ENCODE measurements around the gene PTMS.

GRCh38 chr12:6751767-6752166, 14.4 kb upstream of the PTMS start:
- no peak for TF ChIP-seq ZNF121 (CRISPR knock-in tag; conservative IDR thresholded peaks at IDR 0.05)
- TF ChIP-seq RUNX1 (IDR thresholded peaks at IDR 0.05; ENCODE audit: low read depth) = no peak
- TF ChIP-seq ZNF175 (CRISPR knock-in tag; IDR thresholded peaks at IDR 0.05; ENCODE audit: low read depth) = no peak
- TF ChIP-seq KLF13 (tag; IDR thresholded peaks at IDR 0.05; ENCODE audit: borderline replicate concordance, low read depth) = no peak
- no peak for TF ChIP-seq CTCF (IDR thresholded peaks at IDR 0.05 in 2 of 3, conservative IDR thresholded peaks at IDR 0.05 in 1 of 3; ENCODE audit: insufficient read depth in 2 of 3, low read depth in 1 of 3, low read length in 3 of 3)
- TF ChIP-seq ZBTB17 (CRISPR knock-in tag; IDR thresholded peaks at IDR 0.05) = no peak
- no peak for TF ChIP-seq YY1 (IDR thresholded peaks at IDR 0.05; ENCODE audit: borderline replicate concordance in 1 of 3, control insufficient read depth in 1 of 3, extremely low read depth in 1 of 3, insufficient read depth in 3 of 3, insufficient read length in 1 of 3, insufficient replicate concordance in 2 of 3, low read depth in 1 of 3, low read length in 2 of 3)
- TF ChIP-seq ZBTB7A (IDR thresholded peaks at IDR 0.05; ENCODE audit: borderline replicate concordance, control insufficient read depth, low read depth, low read length) = no peak

Measured in K562 (cell line).